NCI-H2081 (cell line): Measurements from ENCODE around the gene TMEM190.

Experiments
- DNase-seq, 2 experiments: peaks; one replicate each; lab custom pipeline; 2025; lab: John Stamatoyannopoulos, UW

Gene TMEM190

DNA sequence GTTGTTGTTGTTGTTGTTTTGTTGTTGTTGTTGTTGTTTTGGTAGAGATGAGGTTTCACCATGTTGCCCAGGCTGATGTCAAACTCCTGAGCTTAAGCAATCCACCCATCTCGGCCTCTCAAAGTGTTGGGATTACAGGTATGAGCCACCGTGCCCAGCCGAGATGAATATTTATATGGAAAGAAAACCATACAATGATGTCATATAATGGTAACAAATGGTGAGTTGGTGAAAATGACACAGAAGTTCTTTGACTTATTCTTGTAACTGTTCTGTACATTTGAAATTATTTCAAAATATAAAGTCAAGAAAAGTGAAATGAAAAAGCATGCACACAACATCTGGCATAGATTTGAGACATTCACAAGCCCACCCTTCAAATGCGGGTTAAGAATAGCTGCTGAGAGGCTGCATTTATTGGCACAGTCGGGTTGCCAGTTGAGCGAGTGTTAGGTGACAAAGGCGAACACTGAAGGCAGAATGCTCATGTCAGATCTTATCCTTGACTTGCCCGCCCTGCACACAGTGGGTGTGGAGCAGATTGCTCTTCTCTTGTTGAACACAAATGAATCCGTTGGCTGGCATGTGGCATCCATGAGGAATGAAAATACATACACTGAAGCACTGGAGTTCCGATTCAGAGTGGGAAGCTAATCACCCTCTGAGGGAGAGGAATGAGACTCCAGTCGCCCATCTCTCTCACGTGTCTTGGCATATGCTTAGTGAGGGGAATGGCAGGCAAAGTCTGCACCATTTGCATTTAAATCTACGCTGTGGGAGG is 46.8 kb downstream of the TMEM190 start:
- no peak for DNase-seq

DNA sequence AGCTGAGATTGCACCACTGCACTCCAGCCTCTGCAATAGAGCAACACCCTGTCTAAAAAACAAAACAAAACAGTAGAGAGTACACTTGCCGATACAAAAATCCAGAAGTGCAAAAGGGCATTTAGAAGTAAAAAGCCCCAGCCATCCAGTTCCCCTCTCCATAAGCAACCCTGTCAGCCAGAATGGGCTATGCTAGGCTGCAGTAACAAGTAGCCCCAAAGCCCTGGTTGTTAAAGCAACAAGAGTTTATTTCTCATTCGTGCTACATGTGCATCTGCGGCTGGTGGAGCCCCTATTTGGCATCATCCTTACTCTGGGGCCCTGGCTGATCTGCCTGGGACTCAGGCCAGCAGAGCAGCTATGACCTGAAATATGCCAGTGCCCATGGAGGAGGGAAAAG is 47.9 kb downstream of the TMEM190 start:
- DNase-seq = no peak

DNA sequence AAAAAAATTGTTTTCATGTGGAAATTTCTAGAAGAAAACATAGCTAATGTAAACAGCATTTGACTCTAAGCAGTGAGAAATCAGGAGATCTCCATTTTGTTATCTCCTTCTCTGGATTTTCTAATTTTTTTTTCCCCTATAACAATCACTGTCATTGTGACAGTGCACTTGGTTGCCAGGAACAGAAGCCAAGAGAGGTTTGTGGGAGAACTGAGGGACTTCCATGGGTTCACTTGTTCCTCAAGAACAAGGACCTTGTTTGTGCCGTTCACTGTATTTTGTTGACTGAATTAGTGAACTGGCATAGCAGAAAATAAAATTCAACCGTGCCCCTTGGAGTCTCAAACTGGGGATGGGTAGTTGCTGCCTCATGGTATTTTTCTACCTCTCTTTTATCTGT is 49.4 kb downstream of the TMEM190 start:
- DNase-seq = no peak
